Right ventricle myocardium inferior (tissue), 1 donor: ENCODE data around the gene NIM1K. TPM values are rescaled to one million over a fixed set of nuclear protein-coding genes. Genes with fewer than 3 reads are reported as not detected.
"Not testable (repeated sequence)": the region's sequence is repeated elsewhere in the genome, so short reads cannot be mapped to it uniquely, and the experiment has no call there.

Experiments
- ATAC-seq: fragments of 200-7000 bp; cut with Tn5 transposase; one replicate; pipeline ENCODE4 v1.9.1; 2020; ENCODE audit warnings: mild to moderate bottlenecking, moderate library complexity
- DNase-seq: peaks from one replicate; pipeline ENCODE4 v3.0.0; 2021; ENCODE audit errors: missing footprints
- intact Hi-C: fragments of 100-400 bp; cut with DNase I; formaldehyde crosslinking; loops from one replicate; pipeline ENCODE4 v1.11.0; 2022
- total RNA-seq: library from RNA; stranded (reverse); fragmentation: NEBNext Ultra II Directional; extraction: Animal tissue kit (Norgen Biotek cat#: 25700); gene quantifications from one replicate; pipeline ENCODE4 v1.2.1, GENCODE V29; 2021
- donor health status: DM: no; HTN: yes; CAD: no; lungs with severe emphysema.

NIM1K gene
- total RNA-seq, 1 donor from 2014 or later: 0.14 TPM

- DNase-seq (no peak), ATAC-seq (no peak)
- intact Hi-C loops: no loop called here
These were observed 12.2 kb upstream of the NIM1K start for GRCh38 chr5:43179836-43180235.

DNA sequence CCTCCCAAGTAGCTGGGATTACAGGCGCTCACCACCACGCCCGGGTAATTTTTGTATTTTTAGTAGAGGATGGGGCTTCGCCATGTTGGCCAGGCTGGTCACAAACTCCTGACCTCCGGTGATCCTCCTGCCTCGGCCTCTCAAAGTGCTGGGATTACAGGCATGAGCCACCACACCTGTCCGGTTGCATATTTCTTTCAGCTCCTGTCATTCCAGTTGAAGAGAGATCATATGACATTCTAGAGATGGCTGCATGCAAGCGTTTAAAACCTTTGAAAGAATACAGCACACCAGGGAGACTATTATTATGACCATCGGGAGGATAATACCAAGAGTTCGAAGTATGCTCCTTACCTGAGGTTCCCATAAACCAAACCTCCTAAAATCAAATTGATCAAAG, 9.6 kb upstream of the NIM1K start:
- DNase-seq (no peak), ATAC-seq (no peak)
- intact Hi-C loops: no loop called here

- ATAC-seq, DNase-seq, intact Hi-C loops: not testable (repeated sequence)
These were observed 8.9 kb upstream of the NIM1K start for GRCh38 chr5:43183101-43183500.

DNA sequence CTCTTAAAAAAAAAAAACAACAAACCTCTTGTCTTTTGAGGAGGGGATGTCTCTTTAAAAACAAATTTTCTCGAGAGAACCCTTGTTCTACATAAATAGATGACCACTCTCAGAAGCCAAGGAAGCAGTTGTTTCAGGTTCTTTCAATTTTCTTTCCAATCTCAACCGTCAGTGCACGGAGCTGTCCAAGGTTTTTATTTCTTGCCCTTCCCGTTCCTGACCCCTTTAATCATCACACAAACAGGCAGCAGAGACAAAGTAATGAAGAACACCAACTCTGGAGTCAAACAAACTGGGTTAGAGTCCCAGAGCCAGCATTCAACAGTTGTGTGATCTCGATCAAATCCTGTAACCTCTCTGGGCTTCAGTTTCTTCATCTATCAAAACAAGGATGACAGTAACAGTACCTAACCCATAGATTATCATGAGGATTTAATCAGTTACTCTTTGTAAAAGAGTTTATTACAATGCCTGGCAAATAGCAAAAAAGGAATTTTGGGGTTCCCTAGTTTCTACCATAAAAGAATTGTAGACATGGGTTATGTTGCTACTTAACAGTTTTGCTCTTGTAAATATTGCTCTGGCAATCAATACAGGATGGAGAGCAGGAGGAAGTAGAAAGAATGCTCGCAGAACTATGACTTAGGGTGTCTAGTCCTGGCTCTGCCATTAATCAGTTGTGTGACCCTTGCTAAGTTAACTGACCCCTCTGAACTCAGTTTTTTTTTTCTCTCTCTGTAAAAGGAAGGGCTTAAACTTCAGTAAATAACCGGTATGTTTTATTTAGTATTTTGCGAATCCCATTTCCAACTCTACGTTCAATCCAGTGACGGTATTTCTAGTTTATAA, 1.0 kb upstream of the NIM1K start:
- no peak for ATAC-seq
- DNase-seq: no peak
- intact Hi-C loops: no loop called here

- intact Hi-C loops: no loop called here
- peak; percentile 64 for DNase-seq
- ATAC-seq: peak; percentile 57
These were observed 644 bp downstream of the NIM1K start for GRCh38 chr5:43192558-43193180.

- ATAC-seq (peak; percentile 72), DNase-seq (no peak)
- intact Hi-C loops: no loop called here
These were observed 1.3 kb downstream of the NIM1K start for GRCh38 chr5:43193181-43193893.

DNA sequence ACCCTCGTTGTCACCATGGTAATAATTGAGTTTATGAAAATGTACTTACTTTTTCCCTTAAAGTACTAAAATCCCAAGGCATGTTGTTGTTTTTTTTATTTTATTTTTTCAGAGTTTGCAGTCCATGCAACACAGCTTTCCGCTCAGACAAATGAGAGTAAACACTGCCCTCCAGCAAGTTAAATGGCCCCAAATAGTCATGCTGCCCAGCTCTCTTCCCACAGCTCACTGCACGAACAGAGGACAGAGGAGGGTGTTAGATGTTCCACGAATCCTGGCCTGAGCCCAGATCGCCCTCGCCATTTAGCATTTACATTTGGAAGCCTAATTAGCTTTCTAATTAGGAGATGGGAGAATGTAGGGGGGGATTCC, 1.9 kb downstream of the NIM1K start:
- intact Hi-C loops: no loop called here
- ATAC-seq (no peak), DNase-seq (no peak)

DNA sequence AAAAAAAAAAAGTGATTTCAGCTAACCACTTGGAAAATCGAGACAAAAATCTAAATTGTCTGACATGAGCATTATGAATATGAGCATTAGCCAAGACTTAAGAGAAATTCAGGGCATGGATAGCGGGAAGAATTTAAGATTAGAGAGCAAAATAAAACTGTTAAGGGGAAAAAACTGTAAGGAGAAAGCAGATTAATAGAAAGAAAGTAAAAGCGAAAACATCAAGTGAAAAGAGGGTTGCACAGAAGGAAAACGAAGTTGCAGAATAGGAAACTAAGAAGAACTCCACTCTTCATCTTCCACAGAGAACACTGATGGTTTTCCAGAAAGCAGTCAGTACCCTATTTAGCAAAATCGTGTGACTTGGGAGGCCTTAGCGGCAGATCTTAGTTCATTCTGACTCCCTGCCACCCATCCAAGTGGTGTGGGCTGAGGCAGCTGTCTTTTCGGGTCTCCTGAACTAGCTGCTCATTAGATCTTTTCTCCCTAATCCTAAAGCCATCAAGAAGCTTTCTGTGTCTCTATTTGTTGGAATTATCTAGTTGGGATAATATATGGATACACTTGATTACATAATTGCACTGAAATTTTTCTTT, 3.7 kb downstream of the NIM1K start:
- DNase-seq (no peak), ATAC-seq (no peak)
- intact Hi-C loops: no loop called here

DNA sequence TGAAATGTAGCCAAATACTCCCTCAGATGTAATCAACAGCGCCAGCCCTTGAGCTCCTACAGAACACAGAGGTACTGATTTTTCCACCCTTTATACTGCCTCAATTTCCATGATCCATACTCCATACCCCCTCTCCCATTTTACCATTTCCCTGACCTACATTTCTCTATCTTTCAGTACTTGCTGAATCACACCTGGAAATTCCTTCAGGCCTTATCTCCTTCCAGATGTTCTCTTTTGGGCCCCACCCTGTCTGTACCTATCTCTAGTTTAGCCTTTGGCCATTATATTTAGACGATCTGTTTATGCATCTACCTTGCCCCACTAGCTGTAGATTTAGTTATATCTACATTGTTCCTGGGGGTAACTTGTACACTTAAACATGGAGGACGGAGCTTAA, 5.5 kb downstream of the NIM1K start:
- ATAC-seq: no peak
- no peak for DNase-seq
- intact Hi-C loops: no loop called here

DNA sequence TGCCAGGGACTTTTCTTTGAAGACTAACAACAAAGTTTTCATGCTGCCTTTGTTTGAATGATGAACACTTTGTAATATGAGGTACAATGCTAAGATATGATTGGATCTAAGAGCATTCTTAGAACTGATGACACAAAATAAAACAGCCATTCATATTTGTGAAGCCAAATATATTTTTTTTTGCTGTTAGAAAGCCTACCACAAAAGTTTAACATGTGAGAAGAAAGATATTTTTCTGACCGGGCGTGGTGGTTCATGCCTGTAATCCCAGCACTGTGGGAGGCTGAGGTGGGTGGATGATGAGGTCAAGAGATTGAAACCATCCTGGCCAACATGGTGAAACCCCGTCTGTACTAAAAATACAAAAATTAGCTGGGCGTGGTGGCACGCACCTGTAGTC, 9.4 kb downstream of the NIM1K start:
- intact Hi-C loops, ATAC-seq, DNase-seq: not testable (repeated sequence)

GRCh38 chr5:43202380-43202779, 10.4 kb downstream of the NIM1K start:
- intact Hi-C loops: no loop called here
- DNase-seq (no peak), ATAC-seq (no peak)

DNA sequence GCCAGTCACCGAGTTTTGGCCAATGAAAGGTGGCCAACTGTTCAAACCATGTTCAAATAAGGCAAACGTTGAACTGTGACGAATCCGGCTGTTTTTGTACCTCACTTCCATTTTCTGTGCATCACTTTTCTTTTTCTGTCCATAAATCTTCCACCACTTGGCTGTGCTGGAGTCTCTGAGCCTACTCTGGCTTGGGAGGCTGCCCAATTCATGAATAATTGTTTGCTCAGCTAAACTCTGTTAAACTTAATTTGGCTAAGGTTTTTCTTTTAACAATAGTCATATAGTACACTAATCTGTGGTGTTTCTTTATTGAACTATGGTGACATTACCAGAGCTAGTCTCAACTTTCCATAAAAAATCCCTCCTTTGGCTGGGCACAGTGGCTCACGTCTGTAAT, 11.3 kb downstream of the NIM1K start:
- ATAC-seq: no peak
- intact Hi-C loops: no loop called here
- DNase-seq: no peak

- intact Hi-C loops: no loop called here
- DNase-seq (no peak), ATAC-seq (no peak)
These were observed 12.9 kb downstream of the NIM1K start for GRCh38 chr5:43204958-43205357.

- intact Hi-C loops: no loop called here
- DNase-seq (no peak), ATAC-seq (no peak)
These were observed 15.6 kb downstream of the NIM1K start for GRCh38 chr5:43207601-43208000.

DNA sequence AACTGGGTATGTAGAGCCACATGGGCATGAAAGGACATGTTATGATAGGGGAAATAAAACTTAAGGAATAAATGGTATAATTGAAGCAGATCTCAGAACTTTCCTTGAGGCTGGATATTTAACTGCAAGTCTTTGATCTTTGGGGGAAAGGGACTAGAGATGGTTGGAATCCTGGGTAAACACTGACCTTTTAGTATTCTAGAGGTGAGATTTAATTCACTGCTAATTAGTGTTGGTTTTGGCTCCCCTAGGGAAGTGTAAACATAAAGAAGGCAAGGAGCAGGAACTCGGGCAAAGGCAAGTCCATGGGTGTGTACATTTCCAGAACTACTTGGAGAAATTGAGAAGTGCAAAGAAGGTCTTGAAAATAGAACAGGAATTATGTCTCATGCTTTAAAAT, 16.6 kb downstream of the NIM1K start:
- intact Hi-C loops: no loop called here
- DNase-seq: no peak
- no peak for ATAC-seq

GRCh38 chr5:43209060-43209459, 17.0 kb downstream of the NIM1K start:
- intact Hi-C loops: no loop called here
- DNase-seq (no peak), ATAC-seq (no peak)

GRCh38 chr5:43209833-43210232, 17.8 kb downstream of the NIM1K start:
- ATAC-seq (no peak), DNase-seq (no peak)
- intact Hi-C loops: no loop called here

- intact Hi-C loops: no loop called here
- no peak for ATAC-seq
These were observed 18.5 kb downstream of the NIM1K start for GRCh38 chr5:43210570-43210969.

DNA sequence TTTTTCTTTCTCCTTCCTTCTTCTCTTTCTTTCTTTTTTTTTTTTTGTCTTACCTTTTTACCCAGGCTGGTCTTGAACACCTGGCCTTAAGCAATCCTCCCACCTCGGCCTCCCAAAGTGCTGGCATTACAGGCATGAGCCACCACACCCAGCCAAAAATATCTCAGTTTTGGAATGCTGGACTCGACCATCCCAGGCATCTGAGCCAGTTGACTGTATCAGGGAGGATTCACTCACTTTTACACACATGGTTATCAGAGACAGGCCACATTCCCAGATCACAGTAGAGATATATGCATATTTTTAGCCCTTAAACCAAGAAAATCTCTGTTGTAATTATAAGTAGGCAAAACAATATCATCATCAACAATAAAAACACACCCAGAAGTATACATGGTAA, 21.9 kb downstream of the NIM1K start:
- intact Hi-C loops: no loop called here
- DNase-seq (no peak), ATAC-seq (no peak)

More at GRCh38 chr5:43210570-43210969, 18.5 kb downstream of the NIM1K start:
- DNase-seq: no peak
